Upper lobe of left lung (tissue), 4 donors: ENCODE data around the gene TBL1Y.

ENCODE experiments used
- CTCF ChIP-seq, 6 experiments: fragments of 450-650 bp in 4 of 6; fragments of 200-600 bp in 2 of 6; sonication (generic) in 2 of 6; IDR thresholded peaks; one replicate each; pipeline ENCODE4 v1.5.1; 2016 to 2019; ENCODE audit warnings: antibody characterized with exemption in 6 of 6
- EP300 ChIP-seq, 4 donors: sonication (generic); formaldehyde crosslinking; IDR thresholded peaks; one replicate each; pipeline ENCODE4 v1.5.1; 2017; ENCODE audit warnings: antibody characterized with exemption in 4 of 4, control low read depth in 2 of 4
- POLR2A ChIP-seq, 4 donors: fragments of 450-650 bp; IDR thresholded peaks; one replicate each; pipeline ENCODE4 v1.5.1; 2016 to 2017; ENCODE audit warnings: antibody characterized with exemption in 4 of 4, mild to moderate bottlenecking in 2 of 4
- POLR2AphosphoS5 ChIP-seq, 2 donors: sonication (generic); formaldehyde crosslinking; IDR thresholded peaks; one replicate each; pipeline ENCODE4 v1.5.1; 2017; ENCODE audit warnings: antibody characterized with exemption in 2 of 2

- TF ChIP-seq POLR2AphosphoS5 (IDR thresholded peaks at IDR 0.05), result no peak
- TF ChIP-seq CTCF (IDR thresholded peaks at IDR 0.05), result no peak
- no peak for TF ChIP-seq POLR2A (IDR thresholded peaks at IDR 0.05)
- no peak for TF ChIP-seq EP300 (IDR thresholded peaks at IDR 0.05)
These were observed 102.6 kb downstream of the TBL1Y start for GRCh38 chrY:7013051-7013450.
